IMR-90 (cell line): ENCODE data around the gene TGFBRAP1. TPM values are rescaled to one million over a fixed set of nuclear protein-coding genes. Genes with fewer than 3 reads are reported as not detected.

ENCODE experiments used
- ATAC-seq: fragments of 200-7000 bp; cut with Tn5 transposase; 2 replicates; pipeline ENCODE4 v1.9.1; 2020; ENCODE audit warnings: low read depth, mild to moderate bottlenecking, moderate library complexity
- BruUV-seq: library from RNA; stranded (reverse); fragments of 400-500 nt; replicated peaks from 2 replicates; lab custom pipeline; 2021; lab: Mats Ljungman, UMichigan
- CTCF ChIA-PET: fragments of 300-600 bp; formaldehyde crosslinking; extraction: SDS; loops from one replicate; lab custom pipeline; 2021; ENCODE audit warnings: antibody characterized with exemption; lab: Yijun Ruan, JAX
- POLR2A ChIA-PET: fragments of 300-600 bp; sonication (Branson Sonifier 250); formaldehyde crosslinking; loops from one replicate; lab custom pipeline; 2022; ENCODE audit warnings: antibody characterized with exemption; ENCODE audit not compliant: unreplicated experiment; lab: Charles Lee
- DNase-seq: peaks from one replicate; pipeline ENCODE4 v3.0.0; 2013
- H2AFZ ChIP-seq: replicated peaks from 2 replicates; pipeline ENCODE3; 2013; ENCODE audit warnings: low read length, mild to moderate bottlenecking; ENCODE audit not compliant: poor library complexity
- H2AK5ac ChIP-seq: 2 replicates; pipeline ENCODE4 v1.6.1; 2013; ENCODE audit warnings: low read depth, low read length, inconsistent platforms
- H2AK9ac ChIP-seq: replicated peaks from 2 replicates; pipeline ENCODE3; 2013; ENCODE audit warnings: mild to moderate bottlenecking, low read depth, low read length, moderate library complexity; ENCODE audit not compliant: poor library complexity
- H2BK120ac ChIP-seq: 2 replicates; pipeline ENCODE4 v1.6.1; 2013; ENCODE audit warnings: low read depth, low read length, inconsistent platforms
- H2BK15ac ChIP-seq: 3 replicates; pipeline ENCODE4 v1.6.1; 2013; ENCODE audit warnings: low read depth, low read length, inconsistent platforms
- H2BK20ac ChIP-seq: 2 replicates; pipeline ENCODE4 v1.6.1; 2013; ENCODE audit warnings: low read depth, mild to moderate bottlenecking, inconsistent platforms, low read length, moderate library complexity
- H2BK5ac ChIP-seq: 2 replicates; pipeline ENCODE4 v1.6.1; 2013; ENCODE audit warnings: mild to moderate bottlenecking, low read depth, low read length, inconsistent platforms; ENCODE audit not compliant: poor library complexity, severe bottlenecking
- H3K14ac ChIP-seq: replicated peaks from 2 replicates; pipeline ENCODE4 v1.6.1; 2013; ENCODE audit warnings: low read depth, low read length, inconsistent platforms
- H3K18ac ChIP-seq: 2 replicates; pipeline ENCODE4 v1.6.1; 2013; ENCODE audit warnings: low read depth, low read length, control low read depth
- H3K23ac ChIP-seq: 2 replicates; pipeline ENCODE4 v1.6.1; 2013; ENCODE audit warnings: low read depth, low read length, inconsistent platforms
- H3K27ac ChIP-seq: 2 replicates; pipeline ENCODE4 v1.5.1; 2013; ENCODE audit warnings: mild to moderate bottlenecking, control low read depth, low read length; ENCODE audit not compliant: insufficient read depth
- H3K27me3 ChIP-seq: 2 replicates; pipeline ENCODE4 v1.6.1; 2013; ENCODE audit warnings: low read length; ENCODE audit not compliant: control insufficient read depth, insufficient read depth
- H3K36me3 ChIP-seq: 2 replicates; pipeline ENCODE4 v1.6.1; 2013; ENCODE audit warnings: low read length, mixed read lengths; ENCODE audit not compliant: control insufficient read depth, insufficient read depth
- H3K4ac ChIP-seq: 2 replicates; pipeline ENCODE4 v1.6.1; 2013; ENCODE audit warnings: low read depth, low read length, inconsistent platforms
- H3K4me1 ChIP-seq: 2 replicates; pipeline ENCODE4 v1.6.1; 2013; ENCODE audit warnings: low read length, mixed read lengths; ENCODE audit not compliant: control insufficient read depth, insufficient read depth
- H3K4me2 ChIP-seq: 2 replicates; pipeline ENCODE4 v1.6.1; 2013; ENCODE audit warnings: low read depth, mild to moderate bottlenecking, control low read depth, low read length, moderate library complexity
- H3K4me3 ChIP-seq: 2 replicates; pipeline ENCODE4 v1.5.1; 2013; ENCODE audit warnings: low read depth, mild to moderate bottlenecking, control low read depth, low read length, moderate library complexity; ENCODE audit not compliant: insufficient read depth
- H3K56ac ChIP-seq: 2 replicates; pipeline ENCODE4 v1.6.1; 2013; ENCODE audit warnings: low read length, inconsistent platforms; ENCODE audit not compliant: insufficient read depth; ENCODE audit errors: extremely low read depth
- H3K79me1 ChIP-seq, 2 experiments: 2 replicates each; pipeline ENCODE4 v1.6.1; 2013; ENCODE audit warnings: low read length in 2 of 2, inconsistent platforms in 1 of 2, low read depth in 1 of 2
- H3K9ac ChIP-seq: 2 replicates; pipeline ENCODE4 v1.6.1; 2013; ENCODE audit warnings: low read depth, low read length, control low read depth
- H3K9me1 ChIP-seq: 2 replicates; pipeline ENCODE4 v1.6.1; 2013; ENCODE audit warnings: low read length, inconsistent platforms; ENCODE audit not compliant: insufficient read depth
- H3K9me3 ChIP-seq: 2 replicates; pipeline ENCODE4 v1.6.1; 2013; ENCODE audit warnings: low read length; ENCODE audit not compliant: control insufficient read depth, insufficient read depth
- H4K20me1 ChIP-seq: 2 replicates; pipeline ENCODE4 v1.6.1; 2013; ENCODE audit warnings: low read length, inconsistent platforms; ENCODE audit not compliant: insufficient read depth
- H4K5ac ChIP-seq: 2 replicates; pipeline ENCODE4 v1.6.1; 2013; ENCODE audit warnings: mild to moderate bottlenecking, low read depth, low read length, control low read depth
- H4K8ac ChIP-seq, 2 experiments: 2 replicates each; pipeline ENCODE4 v1.6.1; 2013; ENCODE audit warnings: low read depth in 2 of 2, low read length in 2 of 2, control low read depth in 1 of 2, inconsistent platforms in 1 of 2
- H4K91ac ChIP-seq: 2 replicates; pipeline ENCODE4 v1.6.1; 2013; ENCODE audit warnings: low read depth, low read length, inconsistent platforms; ENCODE audit not compliant: insufficient read depth
- MXI1 ChIP-seq: IDR thresholded peaks from 2 replicates; pipeline ENCODE4 v1.6.1; 2012; ENCODE audit warnings: low read depth, mild to moderate bottlenecking, low read length, moderate library complexity, borderline replicate concordance
- RAD21 ChIP-seq: IDR thresholded peaks from 2 replicates; pipeline ENCODE4 v1.6.1; 2012; ENCODE audit warnings: low read length, improper control_type of control experiment
- USF2 ChIP-seq: fragments of 150-350 bp; IDR thresholded peaks from 2 replicates; pipeline ENCODE4 v1.6.1; 2017; ENCODE audit warnings: mild to moderate bottlenecking, antibody characterized with exemption, low read length, low read depth
- WGBS, 2 experiments: methylation state at CpG; one replicate each; pipeline versions ENCODE4 v1.1.5 to v1.1.7; 2013; ENCODE audit warnings: missing lambda C conversion rate in 2 of 2; ENCODE audit not compliant: insufficient read length in 1 of 2; ENCODE audit errors: extremely low coverage in 2 of 2; 5-methylcytosine and 5-hydroxymethylcytosine counted together
- dilution Hi-C: fragments of 300-500 bp; cut with HindIII; formaldehyde crosslinking; loops from one replicate; pipeline ENCODE4 v1.14.3; 2018; ENCODE audit warnings: low sequenced_read_pairs; ENCODE audit not compliant: unreplicated experiment
- in situ Hi-C: fragments of 300-500 bp; cut with MboI; formaldehyde crosslinking; loops from 3 replicates; pipeline ENCODE4 v1.14.3; 2019; ENCODE audit warnings: low sequenced_read_pairs, inconsistent platforms, mixed read lengths
- intact Hi-C: fragments of 100-400 bp; cut with micrococcal nuclease; formaldehyde crosslinking; loops from 2 replicates; pipeline ENCODE4 v1.10.0; 2022
- polyA plus RNA-seq, 3 experiments: library from polyadenylated mRNA; depleted of rRNA; stranded (reverse); fragments of >200 nt; gene quantifications; 2 replicates each; pipeline ENCODE4 v1.2.3, GENCODE V29; 2012; ENCODE audit warnings: low replicate concordance in 1 of 3
- total RNA-seq: library from RNA; depleted of rRNA; stranded (reverse); fragments of >200 nt; gene quantifications from 2 replicates; pipeline ENCODE4 v1.2.3, GENCODE V29; 2012

Gene TGFBRAP1
- total and polyA plus RNA-seq, 2 of the 4 experiments (the other 2 are of a cell fraction) = 7.2 to 10.4 TPM

GRCh38 chr2:105262651-105263091 lies 66.9 kb downstream of the TGFBRAP1 start:
- Histone ChIP-seq H2AK5ac (no peak overlapping the region; the same call in 1 of the 2 replicates), H4K91ac (no peak overlapping the region; the same call in 1 of the 2 replicates), H2BK20ac (no peak overlapping the region), H2BK15ac (no peak overlapping the region), H3K9me3 (no peaks in the 10 kb centered on the region), H2BK5ac (no peak overlapping the region), H4K8ac (no peak overlapping the region), H2AFZ (no peak overlapping the region), H3K4ac (no peak overlapping the region), H3K18ac (no peak overlapping the region), H3K4me3 (no peak overlapping the region), H4K20me1 (no peaks in the 10 kb centered on the region), H3K23ac (no peak overlapping the region), H3K4me2 (no peak overlapping the region), H3K56ac (no peak overlapping the region), H3K79me1 (no peaks in the 10 kb centered on the region), H3K36me3 (peaks cover 13% of the 10 kb centered on the region), H4K5ac (no peak overlapping the region), H2AK9ac (no peak overlapping the region), H2BK120ac (no peak overlapping the region), H3K4me1 (peaks cover 3% of the 10 kb centered on the region; the same call in 1 of the 2 replicates), H3K9ac (no peak overlapping the region), H3K27ac (no peak overlapping the region), H3K14ac (no peak overlapping the region), H3K27me3 (no peaks in the 10 kb centered on the region), H3K9me1 (peaks cover 6% of the 10 kb centered on the region)
- dilution Hi-C loops (no loop called here), intact Hi-C loops (no loop called here), in situ Hi-C loops (no loop called here)
- 52% methylated on average over 5 of the region's 10 CpGs; no CpG with 5 or more reads in 1 of the 2 experiments for WGBS, 2 experiments
- ATAC-seq = no peak
- TF ChIP-seq USF2 (no peak), MXI1 (no peak), RAD21 (no peak)
- DNase-seq = no peak
- no TSS peak for BruUV-seq
- ChIA-PET CTCF (no interaction called here), POLR2A (no interaction called here)
